ENCODE measurements around the gene CTSC.
"Not testable (repeated sequence)": the region's sequence is repeated elsewhere in the genome, so short reads cannot be mapped to it uniquely, and the experiment has no call there.

Gene CTSC

GRCh38 chr11:88352139-88352538 lies 14.6 kb upstream of the CTSC start:
- DNase-seq, result no peak

GRCh38 chr11:88348870-88349269 lies 11.3 kb upstream of the CTSC start:
- no peak for DNase-seq

GRCh38 chr11:88345949-88346348 lies 8.4 kb upstream of the CTSC start:
- no peak for DNase-seq

GRCh38 chr11:88345408-88345807 lies 7.9 kb upstream of the CTSC start:
- DNase-seq, result no peak

GRCh38 chr11:88344869-88345268 lies 7.3 kb upstream of the CTSC start:
- DNase-seq, result no peak

DNA sequence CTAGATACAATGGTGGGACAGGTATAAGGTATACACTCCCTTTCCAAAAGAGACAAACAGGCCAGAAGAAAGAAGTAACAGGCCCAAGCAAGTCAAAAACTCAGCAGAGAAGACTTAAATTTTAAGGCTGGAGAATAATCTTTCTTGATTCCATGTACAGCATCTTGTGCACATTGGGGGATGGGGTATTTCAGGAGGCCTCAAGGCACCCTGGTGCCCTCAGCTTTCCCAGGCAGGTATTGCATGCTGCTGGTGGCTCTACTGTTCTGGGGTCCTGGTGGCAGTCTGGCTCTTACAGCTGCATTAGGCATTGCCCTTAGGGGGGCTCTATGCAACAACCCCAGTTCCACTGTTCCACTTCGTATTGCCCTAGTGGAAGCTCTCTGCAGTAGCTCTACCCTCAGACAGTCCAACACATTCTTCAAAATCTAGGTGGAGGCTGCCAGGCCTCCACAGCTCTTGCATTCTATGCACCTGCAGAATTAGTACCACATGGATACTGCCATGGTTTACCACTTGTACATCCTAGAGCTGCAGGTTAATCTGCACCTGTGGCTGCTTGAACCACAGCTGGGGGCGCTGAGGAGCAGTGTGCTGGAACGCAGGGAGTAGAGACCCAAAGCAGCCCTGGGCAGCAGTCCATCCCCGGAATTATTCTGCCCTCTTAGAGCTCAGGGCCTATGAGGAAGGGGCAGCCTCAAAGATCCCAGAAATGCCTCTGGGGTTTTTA lies 4.2 kb upstream of the CTSC start:
- DNase-seq, result no peak

DNA sequence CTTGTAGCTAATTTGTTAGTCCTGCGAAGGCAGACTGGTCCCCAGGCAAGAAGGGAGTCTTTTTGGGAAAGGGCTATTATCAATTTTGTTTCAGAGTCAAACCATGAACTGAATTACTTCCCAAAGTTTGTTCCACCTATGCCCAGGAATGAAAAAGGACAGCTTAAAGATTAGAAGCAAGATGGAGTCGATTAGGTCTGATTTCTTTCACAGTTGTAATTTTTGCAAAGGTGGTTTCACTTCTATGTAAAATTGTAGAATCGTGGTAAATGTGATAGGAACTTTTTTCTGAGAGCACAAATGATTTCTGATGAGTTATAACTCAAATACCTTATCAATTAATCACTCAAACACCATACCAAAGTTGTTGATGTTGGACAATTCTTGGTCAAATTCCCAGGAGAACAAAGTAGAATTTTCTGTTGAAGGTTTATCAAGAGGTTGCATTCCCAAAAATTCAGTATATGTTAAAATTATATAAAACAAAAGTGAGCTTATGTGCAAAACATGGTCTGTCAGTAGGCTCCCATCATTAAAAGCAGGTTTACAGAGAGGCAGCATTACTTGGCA lies 2.9 kb upstream of the CTSC start:
- no peak for DNase-seq

DNA sequence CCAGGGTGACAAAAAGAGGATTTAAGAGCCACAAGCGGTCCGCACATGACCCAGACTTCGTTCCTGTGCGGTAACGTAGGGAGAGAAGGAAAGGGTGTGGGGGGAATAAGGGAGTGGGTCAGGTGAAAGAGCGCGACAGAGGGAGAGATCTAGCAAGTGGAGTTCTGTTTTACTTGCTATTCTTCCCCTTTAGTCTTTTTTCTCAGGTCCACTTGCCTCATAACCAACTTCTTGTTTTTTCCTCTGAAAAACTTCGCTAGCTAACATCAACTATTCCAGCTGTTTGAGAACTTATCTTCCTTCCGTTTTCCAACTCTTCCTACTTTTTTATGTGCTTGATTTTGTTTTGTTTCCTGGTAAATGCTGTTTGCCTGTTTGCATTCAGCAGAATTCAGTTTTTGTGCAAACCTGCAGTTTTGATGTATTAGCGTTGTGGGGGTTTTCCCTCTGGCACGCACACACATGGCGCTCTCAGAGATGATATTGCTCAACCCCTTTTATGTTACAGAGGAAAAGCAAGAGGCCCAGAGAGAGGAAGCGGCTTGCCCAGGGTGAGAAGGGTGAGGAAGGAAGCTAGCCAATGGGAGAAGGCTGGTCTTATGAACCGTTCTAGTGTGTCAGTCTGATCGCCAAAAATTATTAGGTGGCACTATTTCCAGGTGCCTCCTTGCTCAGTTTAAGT lies 592 bp upstream of the CTSC start:
- no peak for DNase-seq

GRCh38 chr11:88335284-88335683 lies 2.3 kb downstream of the CTSC start:
- DNase-seq, result no peak

DNA sequence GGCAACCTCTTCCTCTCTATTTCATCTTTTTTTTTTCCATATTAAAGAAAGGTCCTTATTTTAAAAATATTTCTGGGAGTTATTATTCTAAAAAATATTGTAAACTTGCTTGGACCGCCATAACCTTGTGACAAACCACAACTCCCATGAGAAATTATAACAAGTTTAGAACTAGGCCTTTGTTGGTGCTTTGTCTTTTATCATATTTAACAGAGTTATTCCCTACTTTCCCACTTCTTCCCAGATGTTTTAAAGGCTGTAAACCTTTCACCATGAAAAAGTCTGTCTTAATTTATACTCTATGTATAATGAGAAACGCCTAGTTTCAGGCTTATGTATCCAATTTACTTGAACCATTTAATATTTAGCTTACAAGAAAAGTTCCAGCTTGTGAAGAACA lies 3.7 kb downstream of the CTSC start:
- DNase-seq, result no peak

- no peak for DNase-seq
Observed at GRCh38 chr11:88332851-88333250, 4.7 kb downstream of the CTSC start.

DNA sequence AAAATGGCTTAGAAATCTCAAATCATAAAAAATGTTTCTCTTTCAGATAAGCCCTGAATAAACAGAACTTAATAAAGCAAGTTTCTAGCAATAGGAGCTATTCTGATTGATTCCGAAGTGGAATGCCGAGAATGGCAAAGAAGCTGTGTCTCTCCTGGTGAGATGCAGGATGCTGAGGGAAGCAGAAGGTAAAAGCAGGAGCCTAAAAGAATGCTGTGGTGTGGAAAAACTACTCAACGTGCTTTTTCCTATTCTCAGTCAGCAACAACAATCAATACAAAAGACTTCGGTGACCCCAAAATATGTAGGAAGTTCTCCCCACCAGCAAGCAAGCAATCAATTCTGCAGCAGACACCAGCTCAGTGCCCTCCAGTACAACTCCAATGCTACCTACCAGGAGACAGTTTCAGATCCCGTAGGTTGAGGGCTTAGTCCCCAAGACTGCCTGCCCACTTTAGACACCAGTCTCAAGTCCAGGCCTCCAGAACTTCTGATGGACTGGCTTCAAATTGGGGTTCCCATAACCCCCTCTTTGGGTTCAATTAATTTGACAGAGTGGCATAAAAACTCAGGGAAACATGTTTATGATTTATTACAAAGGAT lies 6.6 kb downstream of the CTSC start:
- no peak for DNase-seq

GRCh38 chr11:88329563-88330250 lies 7.8 kb downstream of the CTSC start:
- DNase-seq, result no peak

DNA sequence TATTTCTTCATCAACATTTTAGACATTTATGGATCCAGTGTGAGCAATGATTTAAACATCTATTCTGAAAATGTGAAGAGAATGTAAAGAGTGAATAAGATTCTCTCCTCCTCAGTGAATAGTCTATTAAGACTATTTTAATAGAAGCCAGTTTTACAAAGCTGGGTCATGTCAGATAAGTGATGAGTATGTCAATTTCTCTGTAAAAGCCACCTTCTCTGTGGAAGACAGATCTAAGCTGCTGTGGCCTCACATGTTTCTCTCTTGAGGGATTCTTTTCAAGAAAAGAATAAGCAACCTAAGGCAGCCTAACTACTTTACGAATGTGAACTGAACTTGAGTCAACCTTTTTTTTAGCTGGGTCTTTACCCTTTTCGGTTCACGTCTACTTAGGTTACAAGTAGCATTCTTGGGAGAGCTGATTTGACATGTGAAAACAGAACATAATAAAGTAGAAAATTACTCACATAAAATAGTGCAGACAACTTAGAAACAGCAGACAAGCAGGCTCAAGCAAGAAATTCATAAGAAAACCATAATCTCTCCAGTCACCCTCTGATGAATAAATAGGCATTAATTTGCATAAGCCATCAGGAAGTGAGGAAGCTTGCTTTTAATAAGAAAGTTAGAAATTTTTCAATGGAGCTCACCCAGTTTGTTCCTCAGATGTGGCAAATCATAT lies 9.9 kb downstream of the CTSC start:
- no peak for DNase-seq

GRCh38 chr11:88327061-88327460 lies 10.5 kb downstream of the CTSC start:
- no peak for DNase-seq

- DNase-seq, result no peak
Observed at GRCh38 chr11:88326099-88326498, 11.4 kb downstream of the CTSC start.

DNA sequence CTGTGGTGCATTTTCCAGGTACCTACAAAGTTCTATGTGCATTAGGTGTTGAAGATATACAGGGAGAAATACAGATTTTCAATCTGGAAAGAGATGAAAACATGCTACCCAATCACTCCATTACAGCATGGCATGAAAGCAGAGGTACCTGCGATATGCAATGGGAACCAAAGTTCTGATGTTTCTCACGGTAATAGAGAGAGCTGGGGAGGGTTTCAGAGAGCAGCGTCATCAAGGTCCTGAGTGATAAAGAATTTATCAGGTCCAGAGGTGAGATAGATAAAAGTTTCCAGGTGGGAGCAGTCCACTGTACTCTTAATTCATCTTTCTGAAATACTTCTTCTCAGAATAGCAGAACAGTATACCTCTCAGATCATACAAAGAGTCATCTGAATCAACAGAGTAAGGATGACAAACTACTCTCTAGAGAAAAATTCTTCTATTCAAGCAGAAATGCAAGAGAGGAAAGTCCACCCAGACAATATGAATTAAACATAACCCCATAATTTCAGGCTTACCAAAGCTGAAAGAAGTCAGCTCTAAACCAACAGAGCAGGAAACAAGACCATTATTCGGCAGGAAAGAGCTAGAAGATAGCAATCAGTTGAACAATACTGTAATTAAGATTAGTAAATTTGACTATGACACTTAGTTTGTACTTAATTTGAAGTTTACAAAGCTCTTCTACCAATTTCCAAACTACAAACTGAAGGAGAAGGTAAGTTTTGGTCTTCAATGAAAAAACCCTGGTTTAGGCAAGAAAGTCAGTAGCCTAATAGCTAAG lies 12.8 kb downstream of the CTSC start:
- no peak for DNase-seq

DNA sequence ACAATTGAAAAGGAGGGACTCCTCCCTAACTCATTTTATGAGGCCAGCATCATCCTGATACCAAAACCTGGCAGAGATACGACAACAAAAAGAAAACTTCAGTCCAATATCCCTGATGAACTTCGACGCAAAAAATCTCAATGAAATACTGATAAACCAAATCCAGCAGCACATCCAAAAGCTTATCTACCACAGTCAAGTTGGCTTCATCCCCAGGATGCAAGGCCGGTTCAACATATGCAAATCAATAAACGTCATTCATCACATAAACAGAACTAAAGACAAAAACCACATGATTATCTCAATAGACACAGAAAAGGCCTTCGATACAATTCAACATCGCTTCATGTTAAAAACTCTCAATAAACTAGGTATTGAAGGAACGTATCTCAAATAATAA lies 14.7 kb downstream of the CTSC start:
- not testable (repeated sequence) for DNase-seq

- DNase-seq, result not testable (repeated sequence)
Observed at GRCh38 chr11:88321412-88321811, 16.1 kb downstream of the CTSC start.

- DNase-seq, result no peak
Observed at GRCh38 chr11:88320149-88320559, 17.4 kb downstream of the CTSC start.

DNA sequence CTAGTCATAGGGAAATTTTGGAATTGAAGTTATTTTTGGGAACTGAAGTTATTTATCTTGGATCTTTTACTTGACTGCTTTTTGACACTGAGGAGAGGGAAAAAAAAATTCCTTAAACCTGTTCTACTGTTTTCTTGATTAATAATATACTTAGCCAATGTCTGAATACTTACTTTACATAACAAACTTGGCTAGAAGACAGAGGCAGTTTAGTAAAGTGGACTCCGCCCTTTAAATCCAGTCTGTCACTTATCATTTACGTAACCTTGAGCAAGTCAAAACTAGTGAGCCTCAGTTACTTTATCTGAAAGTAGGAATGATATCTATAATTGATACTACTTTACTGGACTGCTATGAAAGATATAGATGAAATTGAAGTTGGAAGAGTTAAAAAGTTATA lies 19.5 kb downstream of the CTSC start:
- DNase-seq, result no peak

DNA sequence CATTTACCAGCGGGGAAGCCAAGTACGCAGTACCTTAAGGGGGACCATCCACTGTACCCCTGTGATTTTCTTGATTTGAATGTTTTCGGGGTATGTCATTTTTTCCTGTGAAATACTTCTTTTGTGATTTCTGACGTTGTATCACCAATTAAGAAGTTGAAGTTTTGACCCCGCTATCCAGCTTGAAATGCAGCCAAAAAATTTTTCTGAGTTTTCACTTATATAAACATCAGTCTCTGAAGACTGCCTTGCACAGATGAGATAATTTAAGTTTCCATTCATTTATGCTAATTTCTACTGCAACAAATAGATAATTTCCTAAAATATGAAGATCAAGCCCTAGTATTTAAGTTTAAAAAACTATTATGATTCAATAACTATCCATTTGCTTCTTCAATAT lies 20.0 kb downstream of the CTSC start:
- no peak for DNase-seq

All from effector CD8-positive, alpha-beta T cell (primary cell).